Body of pancreas (tissue), 4 donors: ENCODE measurements around the gene CDH6.

Experiments
- CTCF ChIP-seq, 7 experiments: fragments of 450-650 bp in 4 of 7; fragments of 200-600 bp in 3 of 7; sonication (generic) in 3 of 7; IDR thresholded peaks; one replicate each; pipeline ENCODE4 v1.5.1; 2016 to 2019; ENCODE audit warnings: antibody characterized with exemption in 7 of 7
- POLR2A ChIP-seq, 3 donors: fragments of 450-650 bp; IDR thresholded peaks; one replicate each; pipeline ENCODE4 v1.6.1; 2016; ENCODE audit warnings: antibody characterized with exemption in 3 of 3, mild to moderate bottlenecking in 2 of 3

GRCh38 chr5:31148959-31149475, 44.5 kb upstream of the CDH6 start:
- TF ChIP-seq CTCF (IDR thresholded peaks at IDR 0.05) (no peak), POLR2A (IDR thresholded peaks at IDR 0.05) (no peak)
